Fibroblast of lung (primary cell): ENCODE data around the gene DOK5. TPM values are rescaled to one million over a fixed set of nuclear protein-coding genes. Genes with fewer than 3 reads are reported as not detected.

ENCODE experiments used
- DNase-seq, 2 donors: peaks; one replicate each; pipeline versions ENCODE4 v3.0.0 to v3.0.0-alpha.2; 2010; ENCODE audit warnings: low read depth in 2 of 2
- H2AFZ ChIP-seq: 2 replicates; pipeline ENCODE4 v1.5.1; 2012; ENCODE audit warnings: low read length, control low read depth, inconsistent platforms
- H3K27ac ChIP-seq: 2 replicates; pipeline ENCODE4 v1.5.1; 2011; ENCODE audit warnings: low read length, control low read depth; ENCODE audit not compliant: insufficient read depth
- H3K27me3 ChIP-seq: 2 replicates; pipeline ENCODE4 v1.5.1; 2011; ENCODE audit warnings: mild to moderate bottlenecking, low read length; ENCODE audit not compliant: control insufficient read depth, insufficient read depth
- H3K36me3 ChIP-seq: 2 replicates; pipeline ENCODE4 v1.5.1; 2011; ENCODE audit warnings: low read length; ENCODE audit not compliant: control insufficient read depth, insufficient read depth
- H3K4me1 ChIP-seq: 2 replicates; pipeline ENCODE4 v1.5.1; 2011; ENCODE audit warnings: low read length; ENCODE audit not compliant: control insufficient read depth, insufficient read depth; ENCODE audit errors: extremely low read depth
- H3K4me2 ChIP-seq: 2 replicates; pipeline ENCODE4 v1.5.1; 2011; ENCODE audit warnings: low read length, control low read depth; ENCODE audit not compliant: insufficient read depth; ENCODE audit errors: extremely low read depth
- H3K4me3 ChIP-seq, 4 experiments: fragments of 200-600 bp in 1 of 4; sonication (generic) in 1 of 4; replicated peaks in 1 of 4; 2 replicates each; pipeline ENCODE4 v1.5.1; 2011 to 2016; ENCODE audit warnings: low read length in 4 of 4, low read depth in 3 of 4, mild to moderate bottlenecking in 3 of 4, control low read depth in 2 of 4, inconsistent platforms in 1 of 4, mixed read lengths in 1 of 4; ENCODE audit not compliant: insufficient read depth in 1 of 4; ENCODE audit errors: control extremely low read depth in 1 of 4
- H3K79me2 ChIP-seq: 2 replicates; pipeline ENCODE4 v1.5.1; 2012; ENCODE audit warnings: mild to moderate bottlenecking, low read length, inconsistent platforms; ENCODE audit not compliant: control insufficient read depth, insufficient read depth
- H3K9ac ChIP-seq: 2 replicates; pipeline ENCODE4 v1.5.1; 2011; ENCODE audit warnings: mild to moderate bottlenecking, low read length, control low read depth; ENCODE audit not compliant: insufficient read depth
- H3K9me3 ChIP-seq: 2 replicates; pipeline ENCODE4 v1.5.1; 2012; ENCODE audit warnings: low read depth, low read length; ENCODE audit not compliant: control insufficient read depth, insufficient read depth
- H4K20me1 ChIP-seq: 2 replicates; pipeline ENCODE4 v1.5.1; 2011; ENCODE audit warnings: low read length; ENCODE audit not compliant: control insufficient read depth, insufficient read depth; ENCODE audit errors: extremely low read depth
- CTCF ChIP-seq, 2 donors: IDR thresholded peaks in 1 of 2; conservative IDR thresholded peaks in 1 of 2; 1 replicate in 1 of 2; 2 replicates in 1 of 2; pipeline ENCODE4 v1.5.1; 2011 to 2012; ENCODE audit warnings: low read length in 2 of 2, control low read depth in 1 of 2, inconsistent platforms in 1 of 2, low read depth in 1 of 2, mild to moderate bottlenecking in 1 of 2
- EZH2 ChIP-seq: IDR thresholded peaks from 2 replicates; pipeline ENCODE4 v1.5.1; 2012; ENCODE audit warnings: low read length, control low read depth, mild to moderate bottlenecking; ENCODE audit errors: missing control alignments
- polyA plus RNA-seq, 2 donors: library from polyadenylated mRNA; depleted of rRNA in 1 of 2; stranded (reverse) in 1 of 2; unstranded in 1 of 2; fragments of >200 nt; gene quantifications; 2 replicates each; pipeline ENCODE4 v1.2.1, GENCODE V29; 2011 to 2012; ENCODE audit warnings: missing spikeins in 1 of 2
- total RNA-seq: library from RNA; depleted of rRNA; stranded (reverse); fragments of >200 nt; gene quantifications from 2 replicates; pipeline ENCODE4 v1.2.1, GENCODE V29; 2014

Gene DOK5
- total and polyA plus RNA-seq, 2 donors (not counting 1 experiment from before 2014, with no cell fraction given) = 13.5 to 19.2 TPM

GRCh38 chr20:54625497-54625896, 150.1 kb downstream of the DOK5 start:
- Histone ChIP-seq H2AFZ (no peak overlapping the region), H3K36me3 (no peaks in the 10 kb centered on the region), H3K4me2 (no peak overlapping the region), H3K4me3 (no peak overlapping the region), H3K79me2 (no peaks in the 10 kb centered on the region), H3K4me1 (no peaks in the 10 kb centered on the region), H3K27ac (no peak overlapping the region), H3K27me3 (no peaks in the 10 kb centered on the region), H3K9me3 (no peaks in the 10 kb centered on the region), H4K20me1 (no peaks in the 10 kb centered on the region), H3K9ac (no peak overlapping the region)
- no peak for DNase-seq
- TF ChIP-seq EZH2 = no peak
- no peak for TF ChIP-seq CTCF (conservative IDR thresholded peaks at IDR 0.05 in 1 of 2, IDR thresholded peaks at IDR 0.05 in 1 of 2; ENCODE audit: low read depth in 1 of 2, low read length in 2 of 2)

GRCh38 chr20:54626126-54626525, 150.7 kb downstream of the DOK5 start:
- H3K79me2 ChIP-seq = no peaks in the 10 kb centered on the region

GRCh38 chr20:54629632-54630031, 154.2 kb downstream of the DOK5 start:
- no peak overlapping the region for H2AFZ ChIP-seq
- TF ChIP-seq CTCF (conservative IDR thresholded peaks at IDR 0.05 in 1 of 2, IDR thresholded peaks at IDR 0.05 in 1 of 2; ENCODE audit: low read depth in 1 of 2, low read length in 2 of 2) = no peak
- no peak for TF ChIP-seq EZH2

More at GRCh38 chr20:54626126-54626525, 150.7 kb downstream of the DOK5 start:
- Histone ChIP-seq H4K20me1 (no peaks in the 10 kb centered on the region), H3K4me3 (no peak overlapping the region), H3K36me3 (no peaks in the 10 kb centered on the region), H3K27ac (no peak overlapping the region), H3K9ac (no peak overlapping the region), H3K27me3 (no peaks in the 10 kb centered on the region), H3K9me3 (no peaks in the 10 kb centered on the region), H3K4me2 (no peak overlapping the region), H2AFZ (no peak overlapping the region), H3K4me1 (no peaks in the 10 kb centered on the region)
- TF ChIP-seq CTCF (conservative IDR thresholded peaks at IDR 0.05 in 1 of 2, IDR thresholded peaks at IDR 0.05 in 1 of 2; ENCODE audit: low read depth in 1 of 2, low read length in 2 of 2) = no peak
- TF ChIP-seq EZH2 = no peak
- no peak for DNase-seq

More at GRCh38 chr20:54629632-54630031, 154.2 kb downstream of the DOK5 start:
- Histone ChIP-seq H4K20me1 (no peaks in the 10 kb centered on the region), H3K4me1 (no peaks in the 10 kb centered on the region), H3K27ac (no peak overlapping the region), H3K36me3 (no peaks in the 10 kb centered on the region), H3K9me3 (no peaks in the 10 kb centered on the region), H3K4me2 (no peak overlapping the region), H3K79me2 (no peaks in the 10 kb centered on the region), H3K9ac (no peak overlapping the region), H3K27me3 (no peaks in the 10 kb centered on the region), H3K4me3 (no peak overlapping the region)
- no peak for DNase-seq
